Fibroblast of skin of right biceps (primary cell): Measurements from ENCODE around the gene GJC1.

Experiments used
- DNase-seq: peaks from one replicate; pipeline ENCODE4 v3.0.0-alpha.2; 2013

Gene GJC1

GRCh38 chr17:44829523-44830358, at the start of gene GJC1:
Gene GJC1, minus strand, starts transcription at chr17:44830287. Its CDS starts 24,470 bp downstream, at chr17:44805817.
- peak; percentile 63 for DNase-seq

DNA sequence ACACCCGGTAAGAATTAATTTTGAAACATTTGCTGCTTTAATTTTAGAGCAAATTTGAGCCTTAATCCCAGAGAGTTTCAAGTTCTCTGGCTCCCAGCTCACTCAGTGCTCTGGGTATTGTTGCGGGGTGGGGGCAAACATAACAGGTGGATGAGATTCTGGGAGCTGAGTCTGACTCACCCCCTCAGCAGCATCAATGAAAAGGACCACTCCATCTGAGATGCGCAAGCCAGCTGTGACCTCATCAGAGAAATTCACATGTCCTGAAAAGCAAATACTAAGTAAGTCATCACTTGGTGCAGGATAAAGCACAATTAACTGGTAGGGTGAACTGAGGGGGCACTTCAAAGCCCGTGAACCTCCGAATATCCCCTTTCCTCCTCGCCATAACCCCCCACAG, 49.3 kb upstream of the GJC1 start:
- DNase-seq = no peak

GRCh38 chr17:44878627-44879221, 48.6 kb upstream of the GJC1 start:
- DNase-seq = peak; percentile 45

DNA sequence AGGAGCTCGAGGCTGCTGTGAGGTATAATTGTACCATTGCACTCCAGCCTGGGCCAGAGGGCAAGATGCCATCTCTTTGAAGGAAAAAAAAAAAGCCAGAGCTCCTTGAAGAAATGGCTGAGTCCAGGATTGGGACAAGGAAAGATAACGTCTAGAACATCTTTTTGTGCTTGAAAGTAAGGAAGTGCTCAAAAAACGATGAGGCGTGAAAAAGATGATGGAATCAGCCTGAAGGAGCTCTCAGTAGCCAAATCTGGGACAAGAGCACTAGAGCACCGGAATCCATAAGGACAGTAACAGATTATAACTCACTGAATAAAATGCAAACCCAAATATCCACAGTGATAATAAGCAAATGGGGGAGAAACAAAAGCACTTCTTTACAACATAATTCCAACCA, 47.0 kb upstream of the GJC1 start:
- no peak for DNase-seq

DNA sequence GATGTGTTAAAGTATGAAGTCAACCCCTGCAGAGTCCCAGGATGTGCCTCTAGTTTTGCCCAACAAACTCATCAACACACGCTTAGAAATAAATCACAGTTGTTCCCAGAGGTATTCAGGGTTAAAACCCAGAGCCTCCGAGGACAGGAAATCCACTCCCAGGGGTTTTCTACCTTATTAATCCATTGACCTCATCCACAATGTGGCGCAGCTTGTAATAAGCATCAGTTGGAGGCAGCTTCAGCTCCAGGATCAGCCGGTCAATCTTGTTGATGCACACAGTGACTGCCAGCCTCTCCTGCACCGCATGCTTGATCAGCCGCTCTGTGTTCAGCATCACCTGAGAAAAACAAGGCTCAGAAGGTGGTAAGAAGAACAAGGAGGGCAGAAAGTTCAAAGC, 45.7 kb upstream of the GJC1 start:
- no peak for DNase-seq

- DNase-seq = no peak
Observed at GRCh38 chr17:44872131-44872768, 42.2 kb upstream of the GJC1 start.

GRCh38 chr17:44871556-44871955, 41.5 kb upstream of the GJC1 start:
- DNase-seq = no peak

DNA sequence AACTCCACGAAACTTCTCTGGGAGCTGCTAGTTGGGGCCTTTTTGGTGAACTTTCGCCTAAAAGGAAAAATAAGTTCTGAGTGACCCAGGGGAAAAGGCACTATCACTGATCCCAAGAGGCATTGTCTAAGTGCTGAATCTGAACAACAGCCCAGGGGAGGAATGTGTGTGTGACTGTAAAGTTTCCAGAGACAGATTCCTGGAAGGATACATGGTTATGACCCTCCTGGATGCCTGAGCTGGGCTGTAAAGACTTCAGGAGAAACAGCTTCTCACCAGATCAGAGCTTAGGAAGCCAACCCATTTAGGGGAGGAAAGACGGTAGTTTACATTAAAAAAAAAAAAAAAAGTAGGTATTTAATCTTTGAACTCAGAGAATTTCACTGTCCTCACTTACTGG, 37.8 kb upstream of the GJC1 start:
- DNase-seq = no peak

GRCh38 chr17:44865931-44866330, 35.8 kb upstream of the GJC1 start:
- DNase-seq = peak; percentile 86

DNA sequence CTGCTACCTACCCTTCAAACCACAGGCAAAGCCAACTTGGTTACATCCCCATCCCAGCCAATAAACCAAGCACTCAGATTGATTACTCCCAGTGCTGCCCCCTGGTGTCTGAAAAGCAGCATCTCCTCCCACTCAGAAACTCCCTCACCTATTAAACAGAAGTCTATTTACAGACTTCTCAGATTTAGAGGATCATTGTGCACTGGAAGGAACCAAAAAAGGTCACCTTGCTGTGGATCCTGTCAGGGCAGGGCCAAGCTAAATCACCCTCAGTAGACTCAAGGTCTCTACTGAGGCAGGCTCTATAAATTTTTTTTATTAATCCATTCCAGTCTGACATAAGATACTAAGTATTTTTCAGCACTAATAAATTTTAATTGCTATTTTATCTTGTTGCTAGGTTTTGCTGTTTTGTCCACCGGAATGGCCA, 35.2 kb upstream of the GJC1 start:
- peak; percentile 77 for DNase-seq

DNA sequence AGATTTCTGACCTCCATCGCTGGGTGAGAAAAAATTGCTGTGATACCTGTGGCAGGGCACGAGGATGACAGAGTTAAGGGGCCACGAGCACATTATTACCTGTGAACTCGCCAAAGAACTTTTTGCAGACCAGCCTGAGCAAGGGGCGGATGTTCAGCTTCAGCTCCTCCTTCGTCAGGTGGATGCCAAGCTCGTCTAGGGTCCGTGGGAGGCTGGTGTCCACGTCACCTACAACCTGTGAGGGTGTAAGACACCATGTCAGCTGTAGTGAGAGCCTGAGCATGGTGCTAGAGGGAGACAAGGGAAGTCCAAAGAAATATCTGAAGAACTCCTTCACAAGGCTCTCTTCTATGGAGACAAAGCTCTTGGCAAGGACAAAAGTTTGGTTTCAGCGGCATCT, 34.7 kb upstream of the GJC1 start:
- no peak for DNase-seq

GRCh38 chr17:44863061-44863918, 33.2 kb upstream of the GJC1 start:
- DNase-seq = no peak

DNA sequence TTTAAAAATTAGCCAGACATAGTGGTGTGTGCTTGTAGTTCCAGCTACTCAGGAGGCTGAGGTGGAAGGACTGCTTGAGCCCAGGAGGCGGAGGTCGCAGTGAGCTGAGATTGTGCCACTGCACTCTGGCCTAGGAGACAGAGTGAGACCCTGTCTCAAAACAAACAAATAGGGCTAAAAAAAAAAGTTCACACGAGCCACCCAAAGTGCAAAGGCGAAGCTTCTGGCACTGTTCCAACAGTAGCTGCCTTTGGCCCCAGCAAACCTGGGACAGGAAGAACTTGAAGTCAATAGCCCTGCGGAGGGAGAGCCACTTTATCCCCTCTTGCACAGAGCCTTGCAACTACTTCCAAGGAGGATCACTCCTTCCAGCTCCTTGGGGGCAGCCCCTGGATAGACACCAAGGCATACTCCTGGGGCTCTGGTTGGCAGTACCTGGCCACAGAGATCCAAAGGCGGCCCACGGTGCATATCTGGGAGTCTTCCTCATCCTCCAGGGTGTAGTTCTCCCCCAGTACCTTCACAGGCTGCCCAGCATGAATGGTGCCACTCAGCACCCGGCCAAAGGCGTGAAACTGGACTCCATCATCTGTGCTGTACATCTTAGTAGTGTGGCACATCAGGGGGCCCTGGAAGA, 32.3 kb upstream of the GJC1 start:
- no peak for DNase-seq

DNA sequence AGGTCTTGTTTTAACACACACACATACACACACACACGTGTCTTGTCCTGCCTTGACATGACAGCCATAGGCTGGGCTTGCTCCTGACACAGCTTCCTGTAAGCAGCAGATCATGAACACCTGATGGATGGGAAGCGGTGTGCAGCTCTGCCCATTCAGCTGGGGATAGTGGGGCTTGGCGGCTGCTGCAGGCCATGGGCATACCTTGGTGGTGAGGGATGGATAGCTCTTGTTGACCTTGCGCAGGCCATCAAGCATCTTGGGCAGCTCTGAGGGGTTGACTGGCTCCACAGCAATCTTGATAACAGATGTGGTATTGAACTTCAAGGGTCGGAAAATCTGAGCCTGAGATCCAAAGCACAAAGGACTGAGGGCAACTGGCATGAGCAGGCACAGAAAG, 29.6 kb upstream of the GJC1 start:
- DNase-seq = no peak

GRCh38 chr17:44854192-44854591, 24.1 kb upstream of the GJC1 start:
- no peak for DNase-seq

DNA sequence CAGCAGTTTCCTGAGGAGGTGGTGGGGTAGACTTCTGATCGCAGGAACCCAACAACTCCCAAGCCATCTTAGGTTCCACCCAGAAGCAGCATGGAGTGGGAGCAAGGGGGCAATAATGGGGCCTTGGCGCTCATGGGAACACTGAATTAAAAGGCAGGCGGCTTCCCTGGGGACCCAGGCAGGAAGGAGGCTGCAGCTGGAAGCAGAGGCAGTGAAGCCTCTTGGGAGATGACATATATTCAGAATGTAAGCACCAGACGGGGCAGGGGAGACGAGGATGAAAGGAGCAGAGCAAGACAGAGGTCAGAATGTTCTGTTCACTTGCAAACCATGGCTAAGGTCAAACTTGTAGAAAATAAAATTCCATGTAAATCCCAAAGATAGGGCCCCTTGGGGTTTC, 20.5 kb upstream of the GJC1 start:
- DNase-seq = no peak

- DNase-seq = no peak
Observed at GRCh38 chr17:44850025-44850424, 19.9 kb upstream of the GJC1 start.

DNA sequence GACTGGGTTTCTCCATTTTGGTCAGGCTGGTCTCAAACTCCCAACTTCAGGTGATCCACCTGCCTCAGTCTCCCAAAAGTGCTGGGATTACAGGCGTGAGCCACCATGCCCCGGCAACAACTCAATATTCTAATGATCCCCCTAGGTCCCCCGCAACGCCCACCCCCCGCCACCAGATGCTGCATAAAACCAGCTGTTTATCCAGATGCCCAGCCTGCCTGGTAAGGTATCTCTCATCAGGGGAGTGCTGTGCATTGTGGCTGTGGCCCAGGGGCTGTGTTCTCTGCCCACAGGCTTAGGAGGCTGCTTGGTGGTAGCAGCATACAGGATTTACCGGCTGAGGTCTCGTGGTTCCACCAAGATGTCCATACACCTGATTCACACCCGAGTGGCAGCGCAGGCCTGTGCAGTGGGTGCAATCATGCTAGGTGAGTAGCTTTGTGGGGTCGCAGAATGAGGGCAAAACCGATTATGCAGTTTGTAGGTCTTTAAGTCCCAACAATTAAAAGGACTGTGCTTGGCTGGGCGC, 18.9 kb upstream of the GJC1 start:
- no peak for DNase-seq

DNA sequence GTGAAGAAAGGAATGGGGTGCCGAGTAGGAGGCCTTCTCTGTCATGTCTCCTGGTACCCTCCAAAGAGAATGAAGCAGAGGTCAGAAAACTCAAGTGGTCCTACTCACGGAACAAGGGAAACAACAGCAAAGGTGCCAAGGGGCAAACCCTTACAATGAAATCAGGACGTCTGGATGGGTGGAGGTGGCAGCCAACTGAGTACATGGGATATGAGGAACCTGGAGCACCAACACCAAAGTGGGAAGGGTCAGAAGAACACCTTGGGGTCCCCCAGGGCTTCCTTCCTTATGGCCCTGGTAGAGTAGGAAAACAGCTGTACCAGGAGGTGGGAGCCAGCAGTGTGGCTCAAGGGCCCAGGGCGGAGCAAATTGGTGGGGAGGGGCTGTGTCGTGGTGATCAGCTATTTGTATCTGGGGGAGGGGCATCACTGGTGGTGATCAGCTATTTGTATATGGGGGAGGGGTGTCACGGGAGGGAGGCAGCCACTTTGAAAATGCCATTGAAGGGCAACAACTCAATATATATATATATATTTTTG, 18.2 kb upstream of the GJC1 start:
- no peak for DNase-seq

DNA sequence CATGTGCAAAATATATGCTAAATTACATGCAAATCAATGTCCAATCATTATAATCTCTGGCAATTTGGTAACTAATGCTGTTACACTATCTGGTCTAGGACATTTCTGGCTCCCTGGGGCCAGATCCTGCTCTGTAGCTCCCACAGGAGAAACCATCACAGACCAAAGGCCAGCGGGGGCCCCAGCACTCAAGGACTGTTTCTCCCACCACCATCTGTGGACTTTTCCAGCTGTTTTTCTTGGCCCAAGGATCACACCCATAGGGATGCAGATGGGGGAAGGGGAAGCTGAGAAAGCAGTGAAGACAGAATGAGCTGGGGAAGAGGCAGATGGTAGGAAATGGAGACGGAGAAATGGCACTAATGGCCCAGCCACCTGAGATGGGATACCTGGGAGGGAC, 17.5 kb upstream of the GJC1 start, which contains the start of gene HIGD1B:
Gene HIGD1B (plus strand): TSS at position 298 of the 400 bp plus-strand sequence. CDS start 270 bp downstream, outside the sequence.
- no peak for DNase-seq

GRCh38 chr17:44846206-44846605, 16.1 kb upstream of the GJC1 start:
- no peak for DNase-seq

- DNase-seq = peak; percentile 54
Observed at GRCh38 chr17:44844390-44844830, 14.3 kb upstream of the GJC1 start.
